ENCODE results near the gene DNAJC1.

DNA sequence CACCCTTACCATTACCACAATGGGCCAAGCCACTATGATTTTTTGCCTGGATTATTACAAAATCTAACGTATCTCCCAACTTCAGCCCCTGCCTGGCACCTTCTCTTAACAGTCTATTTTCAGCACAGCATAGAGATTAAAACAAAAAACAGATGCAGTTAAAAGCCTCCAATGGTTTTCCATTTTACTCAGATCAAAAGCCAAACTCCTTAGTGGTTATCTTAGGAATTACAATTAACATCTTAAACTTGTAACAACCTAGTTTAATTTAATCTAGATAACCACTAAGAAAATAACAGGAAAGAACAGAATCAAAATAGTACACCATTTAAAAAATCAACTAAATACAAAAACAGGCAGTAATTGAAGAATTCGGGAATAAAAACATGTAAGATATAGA, 43.5 kb downstream of the DNAJC1 start:
- TF ChIP-seq, protein P1, sequence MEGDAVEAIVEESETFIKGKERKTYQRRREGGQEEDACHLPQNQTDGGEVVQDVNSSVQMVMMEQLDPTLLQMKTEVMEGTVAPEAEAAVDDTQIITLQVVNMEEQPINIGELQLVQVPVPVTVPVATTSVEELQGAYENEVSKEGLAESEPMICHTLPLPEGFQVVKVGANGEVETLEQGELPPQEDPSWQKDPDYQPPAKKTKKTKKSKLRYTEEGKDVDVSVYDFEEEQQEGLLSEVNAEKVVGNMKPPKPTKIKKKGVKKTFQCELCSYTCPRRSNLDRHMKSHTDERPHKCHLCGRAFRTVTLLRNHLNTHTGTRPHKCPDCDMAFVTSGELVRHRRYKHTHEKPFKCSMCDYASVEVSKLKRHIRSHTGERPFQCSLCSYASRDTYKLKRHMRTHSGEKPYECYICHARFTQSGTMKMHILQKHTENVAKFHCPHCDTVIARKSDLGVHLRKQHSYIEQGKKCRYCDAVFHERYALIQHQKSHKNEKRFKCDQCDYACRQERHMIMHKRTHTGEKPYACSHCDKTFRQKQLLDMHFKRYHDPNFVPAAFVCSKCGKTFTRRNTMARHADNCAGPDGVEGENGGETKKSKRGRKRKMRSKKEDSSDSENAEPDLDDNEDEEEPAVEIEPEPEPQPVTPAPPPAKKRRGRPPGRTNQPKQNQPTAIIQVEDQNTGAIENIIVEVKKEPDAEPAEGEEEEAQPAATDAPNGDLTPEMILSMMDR (IDR thresholded peaks at IDR 0.05) = no peak
- TF ChIP-seq NFATC4 (CRISPR knock-in tag; IDR thresholded peaks at IDR 0.05) (no peak), NFE2L1 (CRISPR knock-in tag; IDR thresholded peaks at IDR 0.05) (no peak)
- TF ChIP-seq, protein P2, sequence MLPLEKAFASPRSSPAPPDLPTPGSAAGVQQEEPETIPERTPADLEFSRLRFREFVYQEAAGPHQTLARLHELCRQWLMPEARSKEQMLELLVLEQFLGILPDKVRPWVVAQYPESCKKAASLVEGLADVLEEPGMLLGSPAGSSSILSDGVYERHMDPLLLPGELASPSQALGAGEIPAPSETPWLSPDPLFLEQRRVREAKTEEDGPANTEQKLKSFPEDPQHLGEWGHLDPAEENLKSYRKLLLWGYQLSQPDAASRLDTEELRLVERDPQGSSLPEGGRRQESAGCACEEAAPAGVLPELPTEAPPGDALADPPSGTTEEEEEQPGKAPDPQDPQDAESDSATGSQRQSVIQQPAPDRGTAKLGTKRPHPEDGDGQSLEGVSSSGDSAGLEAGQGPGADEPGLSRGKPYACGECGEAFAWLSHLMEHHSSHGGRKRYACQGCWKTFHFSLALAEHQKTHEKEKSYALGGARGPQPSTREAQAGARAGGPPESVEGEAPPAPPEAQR (CRISPR knock-in tag; IDR thresholded peaks at IDR 0.05) = no peak
- TF ChIP-seq, protein P3, sequence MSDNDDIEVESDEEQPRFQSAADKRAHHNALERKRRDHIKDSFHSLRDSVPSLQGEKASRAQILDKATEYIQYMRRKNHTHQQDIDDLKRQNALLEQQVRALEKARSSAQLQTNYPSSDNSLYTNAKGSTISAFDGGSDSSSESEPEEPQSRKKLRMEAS (CRISPR knock-in tag; IDR thresholded peaks at IDR 0.05) = no peak

All from WTC11 (cell line).